HEK293 (cell line): Measurements from ENCODE around the gene TFRC.
A peak's percentile ranks its signal among the peaks of the same experiment; 100 is the strongest.

Experiments used
- CTCF ChIA-PET: fragments of 350-600 bp; formaldehyde crosslinking; extraction: SDS; loops from one replicate; lab custom pipeline; 2021; ENCODE audit warnings: antibody characterized with exemption; lab: Yijun Ruan, JAX
- POLR2A ChIA-PET: fragments of 300-600 bp; formaldehyde crosslinking; extraction: SDS; loops from one replicate; lab custom pipeline; 2020; ENCODE audit warnings: antibody characterized with exemption, inconsistent platforms; lab: Yijun Ruan, JAX
- H3K27ac ChIP-seq: fragments of 200-500 bp; sonication (Bioruptor generic); 2 replicates; pipeline ENCODE4 v1.5.1; 2014; ENCODE audit warnings: low read depth, low read length, control low read depth, inconsistent platforms; ENCODE audit errors: extremely low read depth
- H3K36me3 ChIP-seq, 2 experiments: fragments of 200-500 bp in 1 of 2; sonication (Bioruptor generic) in 1 of 2; 1 replicate in 1 of 2; 2 replicates in 1 of 2; pipeline ENCODE4 v1.5.1; 2014 to 2017; ENCODE audit warnings: inconsistent platforms in 2 of 2, low read length in 2 of 2; ENCODE audit not compliant: control insufficient read depth in 2 of 2, insufficient read depth in 1 of 2
- H3K4me1 ChIP-seq: fragments of 200-500 bp; sonication (Bioruptor generic); 2 replicates; pipeline ENCODE4 v1.5.1; 2014; ENCODE audit warnings: mild to moderate bottlenecking, low read length, inconsistent platforms; ENCODE audit not compliant: control insufficient read depth, insufficient read depth
- H3K4me3 ChIP-seq: 2 replicates; pipeline ENCODE4 v1.5.1; 2011; ENCODE audit warnings: low read depth, mild to moderate bottlenecking, control low read depth, low read length, moderate library complexity
- H3K9me3 ChIP-seq: fragments of 200-500 bp; sonication (Bioruptor generic); 2 replicates; pipeline ENCODE4 v1.5.1; 2014; ENCODE audit warnings: low read depth, low read length, inconsistent platforms; ENCODE audit not compliant: control insufficient read depth, insufficient read depth
- BCL11A ChIP-seq: fragments of 450-650 bp; formaldehyde crosslinking; IDR thresholded peaks from 2 replicates; pipeline ENCODE4 v1.5.1; 2016; ENCODE audit warnings: low read depth, missing biosample characterization, missing genetic modification characterization
- GLIS2 ChIP-seq: fragments of 450-650 bp; formaldehyde crosslinking; IDR thresholded peaks from 2 replicates; pipeline ENCODE4 v1.5.1; 2016; ENCODE audit warnings: missing biosample characterization, missing genetic modification characterization
- OVOL3 ChIP-seq: fragments of 450-650 bp; formaldehyde crosslinking; IDR thresholded peaks from 2 replicates; pipeline ENCODE4 v1.5.1; 2016; ENCODE audit warnings: missing biosample characterization, missing genetic modification characterization
- RBAK ChIP-seq: fragments of 450-650 bp; formaldehyde crosslinking; IDR thresholded peaks from 2 replicates; pipeline ENCODE4 v1.5.1; 2016; ENCODE audit warnings: missing biosample characterization, missing genetic modification characterization
- SP3 ChIP-seq: fragments of 450-650 bp; formaldehyde crosslinking; IDR thresholded peaks from 2 replicates; pipeline ENCODE4 v1.5.1; 2016; ENCODE audit warnings: missing biosample characterization, missing genetic modification characterization
- SP7 ChIP-seq: fragments of 450-650 bp; formaldehyde crosslinking; IDR thresholded peaks from 2 replicates; pipeline ENCODE4 v1.5.1; 2016; ENCODE audit warnings: missing biosample characterization, missing genetic modification characterization
- TRIM28 ChIP-seq: IDR thresholded peaks from 2 replicates; pipeline ENCODE4 v1.6.1; 2011; ENCODE audit warnings: low read length, control low read depth, borderline replicate concordance
- ZIC2 ChIP-seq: fragments of 450-650 bp; formaldehyde crosslinking; IDR thresholded peaks from 2 replicates; pipeline ENCODE4 v1.5.1; 2016; ENCODE audit warnings: missing biosample characterization, missing genetic modification characterization
- ZNF112 ChIP-seq: fragments of 450-650 bp; formaldehyde crosslinking; IDR thresholded peaks from 2 replicates; pipeline ENCODE4 v1.5.0; 2017; ENCODE audit warnings: missing biosample characterization, missing genetic modification characterization
- ZNF16 ChIP-seq: fragments of 450-650 bp; formaldehyde crosslinking; IDR thresholded peaks from 2 replicates; pipeline ENCODE4 v1.5.1; 2016; ENCODE audit warnings: low read depth, missing biosample characterization, missing genetic modification characterization
- ZNF266 ChIP-seq: fragments of 450-650 bp; formaldehyde crosslinking; IDR thresholded peaks from 2 replicates; pipeline ENCODE4 v1.5.1; 2016; ENCODE audit warnings: missing biosample characterization, missing genetic modification characterization, low read depth
- ZNF404 ChIP-seq: fragments of 450-650 bp; formaldehyde crosslinking; IDR thresholded peaks from 2 replicates; pipeline ENCODE4 v1.5.1; 2017; ENCODE audit warnings: missing biosample characterization, missing genetic modification characterization
- ZNF510 ChIP-seq: fragments of 450-650 bp; formaldehyde crosslinking; IDR thresholded peaks from 2 replicates; pipeline ENCODE4 v1.5.1; 2018; ENCODE audit warnings: mild to moderate bottlenecking, missing genetic modification characterization, missing biosample characterization; ENCODE audit not compliant: insufficient replicate concordance
- ZNF596 ChIP-seq: fragments of 450-650 bp; IDR thresholded peaks from 2 replicates; pipeline ENCODE4 v1.5.0; 2018; ENCODE audit warnings: missing biosample characterization, mild to moderate bottlenecking, missing genetic modification characterization, moderate library complexity
- ZNF600 ChIP-seq: fragments of 450-650 bp; formaldehyde crosslinking; IDR thresholded peaks from 2 replicates; pipeline ENCODE4 v1.5.1; 2016; ENCODE audit warnings: missing biosample characterization, missing genetic modification characterization
- ZNF621 ChIP-seq: fragments of 450-650 bp; formaldehyde crosslinking; IDR thresholded peaks from 2 replicates; pipeline ENCODE4 v1.5.1; 2017; ENCODE audit warnings: missing biosample characterization, missing genetic modification characterization
- ZNF776 ChIP-seq: fragments of 450-650 bp; formaldehyde crosslinking; IDR thresholded peaks from 2 replicates; pipeline ENCODE4 v1.5.0; 2017; ENCODE audit warnings: missing biosample characterization, missing genetic modification characterization, borderline replicate concordance
- ZNF843 ChIP-seq: fragments of 450-650 bp; formaldehyde crosslinking; IDR thresholded peaks from 2 replicates; pipeline ENCODE4 v1.5.1; 2016; ENCODE audit warnings: missing biosample characterization, missing genetic modification characterization
- TF ChIP-seq, protein P1 (sequence below): fragments of 450-650 bp; formaldehyde crosslinking; IDR thresholded peaks from 2 replicates; pipeline ENCODE4 v1.5.1; 2016; ENCODE audit warnings: missing biosample characterization, missing genetic modification characterization, borderline replicate concordance
- TF ChIP-seq, protein P2 (sequence below): fragments of 450-650 bp; formaldehyde crosslinking; IDR thresholded peaks from 2 replicates; pipeline ENCODE4; 2016; ENCODE audit warnings: missing biosample characterization, missing genetic modification characterization
- TF ChIP-seq, protein P3 (sequence below): fragments of 450-650 bp; formaldehyde crosslinking; IDR thresholded peaks from 2 replicates; pipeline ENCODE4 v1.5.1; 2016; ENCODE audit warnings: missing biosample characterization, missing genetic modification characterization
- TF ChIP-seq, protein P4 (sequence below): IDR thresholded peaks from 2 replicates; pipeline ENCODE4 v1.6.1; 2011; ENCODE audit warnings: mild to moderate bottlenecking, low read depth, low read length, borderline replicate concordance
- TF ChIP-seq, protein P5 (sequence below): fragments of 450-650 bp; formaldehyde crosslinking; IDR thresholded peaks from 2 replicates; pipeline ENCODE4 v1.5.1; 2016; ENCODE audit warnings: missing biosample characterization, missing genetic modification characterization
- TF ChIP-seq, protein P6 (sequence below): fragments of 450-650 bp; formaldehyde crosslinking; IDR thresholded peaks from 2 replicates; pipeline ENCODE4 v1.5.1; 2016; ENCODE audit warnings: missing biosample characterization, missing genetic modification characterization
- TF ChIP-seq, protein P7 (sequence below): fragments of 450-650 bp; formaldehyde crosslinking; IDR thresholded peaks from 2 replicates; pipeline ENCODE4 v1.5.1; 2016; ENCODE audit warnings: missing biosample characterization, missing genetic modification characterization

TFRC gene

DNA sequence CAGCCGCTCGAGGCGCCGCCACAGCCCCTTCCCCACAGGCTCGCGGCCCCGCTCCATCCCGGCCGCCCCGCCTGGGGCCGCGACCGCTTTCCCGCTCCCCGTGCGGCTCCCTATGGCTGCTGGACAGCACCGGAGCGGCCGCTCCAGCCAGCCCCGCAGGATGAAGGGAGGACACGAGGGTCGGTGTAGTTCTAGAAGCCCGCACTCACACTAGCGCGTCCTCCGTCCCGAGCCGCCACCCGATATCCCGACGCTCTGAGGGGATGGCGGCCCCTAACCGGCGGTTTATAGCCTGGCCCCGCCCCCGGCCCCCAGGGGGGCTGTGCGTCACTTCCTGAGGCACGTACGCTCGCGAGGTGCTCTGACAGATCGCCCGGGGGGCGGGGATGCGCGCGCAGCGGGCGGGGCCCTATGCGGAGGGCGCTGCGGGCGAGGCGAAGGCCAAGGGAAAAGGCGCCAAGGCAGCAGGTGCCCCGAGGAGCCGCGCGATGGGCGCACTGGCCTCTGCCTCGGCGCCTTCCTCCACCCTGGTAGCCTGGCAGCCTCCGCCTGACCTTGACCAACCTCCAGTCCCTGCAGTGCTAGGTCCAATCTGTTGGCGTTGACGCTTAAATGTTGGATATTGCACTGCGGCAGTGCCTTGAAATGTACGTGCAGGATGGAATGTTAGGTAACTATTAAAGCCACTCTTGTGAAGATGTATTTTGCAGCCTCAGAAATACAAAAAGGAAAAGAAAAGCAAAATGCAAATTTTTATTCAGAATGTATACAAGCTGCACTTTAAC, at the start of gene TFRC:
TSS of gene TFRC (minus strand) at position 257 of the 785 bp plus-strand sequence. CDS start 4,991 bp downstream, outside the sequence.
- CTCF ChIA-PET = no interaction called here
- Histone ChIP-seq H3K27ac (peak within 1 kb of the TSS; percentile 77), H3K36me3 (no peaks in the 10 kb centered on the region), H3K4me1 (no peaks in the 10 kb centered on the region), H3K4me3 (peak within 1 kb of the TSS; percentile 89), H3K9me3 (no peaks in the 10 kb centered on the region)
- POLR2A ChIA-PET = no interaction called here
- TF ChIP-seq, protein P1, sequence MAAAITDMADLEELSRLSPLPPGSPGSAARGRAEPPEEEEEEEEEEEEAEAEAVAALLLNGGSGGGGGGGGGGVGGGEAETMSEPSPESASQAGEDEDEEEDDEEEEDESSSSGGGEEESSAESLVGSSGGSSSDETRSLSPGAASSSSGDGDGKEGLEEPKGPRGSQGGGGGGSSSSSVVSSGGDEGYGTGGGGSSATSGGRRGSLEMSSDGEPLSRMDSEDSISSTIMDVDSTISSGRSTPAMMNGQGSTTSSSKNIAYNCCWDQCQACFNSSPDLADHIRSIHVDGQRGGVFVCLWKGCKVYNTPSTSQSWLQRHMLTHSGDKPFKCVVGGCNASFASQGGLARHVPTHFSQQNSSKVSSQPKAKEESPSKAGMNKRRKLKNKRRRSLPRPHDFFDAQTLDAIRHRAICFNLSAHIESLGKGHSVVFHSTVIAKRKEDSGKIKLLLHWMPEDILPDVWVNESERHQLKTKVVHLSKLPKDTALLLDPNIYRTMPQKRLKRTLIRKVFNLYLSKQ = no peak
- TF ChIP-seq ZNF600 (no peak; the same call in 1 of the 2 replicates), ZNF112 (tag by site-specific recombination) (no peak), ZNF266 (tag by site-specific recombination) (no peak), SP3 (tag by site-specific recombination) (peak; percentile 88), ZIC2 (tag by site-specific recombination) (peak; percentile 97), GLIS2 (tag by site-specific recombination) (peak; percentile 96), ZNF843 (tag by site-specific recombination) (no peak), ZNF510 (no peak), RBAK (tag by site-specific recombination) (no peak), ZNF596 (tag by site-specific recombination) (0 out of 2 replicates have a peak, but pooled peaks have one; percentile 2), OVOL3 (tag by site-specific recombination) (no peak), ZNF16 (no peak), ZNF404 (tag by site-specific recombination) (no peak), SP7 (peak; percentile 71), ZNF776 (no peak), ZNF621 (tag by site-specific recombination) (no peak), BCL11A (tag by site-specific recombination) (no peak), TRIM28 (no peak; the same call in 1 of the 2 replicates)
- TF ChIP-seq, protein P2, sequence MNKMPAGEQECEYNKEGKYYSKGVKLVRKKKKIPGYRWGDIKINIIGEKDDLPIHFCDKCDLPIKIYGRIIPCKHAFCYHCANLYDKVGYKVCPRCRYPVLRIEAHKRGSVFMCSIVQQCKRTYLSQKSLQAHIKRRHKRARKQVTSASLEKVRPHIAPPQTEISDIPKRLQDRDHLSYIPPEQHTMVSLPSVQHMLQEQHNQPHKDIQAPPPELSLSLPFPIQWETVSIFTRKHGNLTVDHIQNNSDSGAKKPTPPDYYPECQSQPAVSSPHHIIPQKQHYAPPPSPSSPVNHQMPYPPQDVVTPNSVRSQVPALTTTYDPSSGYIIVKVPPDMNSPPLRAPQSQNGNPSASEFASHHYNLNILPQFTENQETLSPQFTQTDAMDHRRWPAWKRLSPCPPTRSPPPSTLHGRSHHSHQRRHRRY (tag by site-specific recombination) = no peak
- TF ChIP-seq, protein P3, sequence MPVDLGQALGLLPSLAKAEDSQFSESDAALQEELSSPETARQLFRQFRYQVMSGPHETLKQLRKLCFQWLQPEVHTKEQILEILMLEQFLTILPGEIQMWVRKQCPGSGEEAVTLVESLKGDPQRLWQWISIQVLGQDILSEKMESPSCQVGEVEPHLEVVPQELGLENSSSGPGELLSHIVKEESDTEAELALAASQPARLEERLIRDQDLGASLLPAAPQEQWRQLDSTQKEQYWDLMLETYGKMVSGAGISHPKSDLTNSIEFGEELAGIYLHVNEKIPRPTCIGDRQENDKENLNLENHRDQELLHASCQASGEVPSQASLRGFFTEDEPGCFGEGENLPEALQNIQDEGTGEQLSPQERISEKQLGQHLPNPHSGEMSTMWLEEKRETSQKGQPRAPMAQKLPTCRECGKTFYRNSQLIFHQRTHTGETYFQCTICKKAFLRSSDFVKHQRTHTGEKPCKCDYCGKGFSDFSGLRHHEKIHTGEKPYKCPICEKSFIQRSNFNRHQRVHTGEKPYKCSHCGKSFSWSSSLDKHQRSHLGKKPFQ (tag by site-specific recombination) = no peak
- TF ChIP-seq, protein P4, sequence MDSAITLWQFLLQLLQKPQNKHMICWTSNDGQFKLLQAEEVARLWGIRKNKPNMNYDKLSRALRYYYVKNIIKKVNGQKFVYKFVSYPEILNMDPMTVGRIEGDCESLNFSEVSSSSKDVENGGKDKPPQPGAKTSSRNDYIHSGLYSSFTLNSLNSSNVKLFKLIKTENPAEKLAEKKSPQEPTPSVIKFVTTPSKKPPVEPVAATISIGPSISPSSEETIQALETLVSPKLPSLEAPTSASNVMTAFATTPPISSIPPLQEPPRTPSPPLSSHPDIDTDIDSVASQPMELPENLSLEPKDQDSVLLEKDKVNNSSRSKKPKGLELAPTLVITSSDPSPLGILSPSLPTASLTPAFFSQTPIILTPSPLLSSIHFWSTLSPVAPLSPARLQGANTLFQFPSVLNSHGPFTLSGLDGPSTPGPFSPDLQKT = no peak
- TF ChIP-seq, protein P5, sequence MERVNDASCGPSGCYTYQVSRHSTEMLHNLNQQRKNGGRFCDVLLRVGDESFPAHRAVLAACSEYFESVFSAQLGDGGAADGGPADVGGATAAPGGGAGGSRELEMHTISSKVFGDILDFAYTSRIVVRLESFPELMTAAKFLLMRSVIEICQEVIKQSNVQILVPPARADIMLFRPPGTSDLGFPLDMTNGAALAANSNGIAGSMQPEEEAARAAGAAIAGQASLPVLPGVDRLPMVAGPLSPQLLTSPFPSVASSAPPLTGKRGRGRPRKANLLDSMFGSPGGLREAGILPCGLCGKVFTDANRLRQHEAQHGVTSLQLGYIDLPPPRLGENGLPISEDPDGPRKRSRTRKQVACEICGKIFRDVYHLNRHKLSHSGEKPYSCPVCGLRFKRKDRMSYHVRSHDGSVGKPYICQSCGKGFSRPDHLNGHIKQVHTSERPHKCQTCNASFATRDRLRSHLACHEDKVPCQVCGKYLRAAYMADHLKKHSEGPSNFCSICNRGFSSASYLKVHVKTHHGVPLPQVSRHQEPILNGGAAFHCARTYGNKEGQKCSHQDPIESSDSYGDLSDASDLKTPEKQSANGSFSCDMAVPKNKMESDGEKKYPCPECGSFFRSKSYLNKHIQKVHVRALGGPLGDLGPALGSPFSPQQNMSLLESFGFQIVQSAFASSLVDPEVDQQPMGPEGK (tag by site-specific recombination) = peak; percentile 94
- TF ChIP-seq, protein P6, sequence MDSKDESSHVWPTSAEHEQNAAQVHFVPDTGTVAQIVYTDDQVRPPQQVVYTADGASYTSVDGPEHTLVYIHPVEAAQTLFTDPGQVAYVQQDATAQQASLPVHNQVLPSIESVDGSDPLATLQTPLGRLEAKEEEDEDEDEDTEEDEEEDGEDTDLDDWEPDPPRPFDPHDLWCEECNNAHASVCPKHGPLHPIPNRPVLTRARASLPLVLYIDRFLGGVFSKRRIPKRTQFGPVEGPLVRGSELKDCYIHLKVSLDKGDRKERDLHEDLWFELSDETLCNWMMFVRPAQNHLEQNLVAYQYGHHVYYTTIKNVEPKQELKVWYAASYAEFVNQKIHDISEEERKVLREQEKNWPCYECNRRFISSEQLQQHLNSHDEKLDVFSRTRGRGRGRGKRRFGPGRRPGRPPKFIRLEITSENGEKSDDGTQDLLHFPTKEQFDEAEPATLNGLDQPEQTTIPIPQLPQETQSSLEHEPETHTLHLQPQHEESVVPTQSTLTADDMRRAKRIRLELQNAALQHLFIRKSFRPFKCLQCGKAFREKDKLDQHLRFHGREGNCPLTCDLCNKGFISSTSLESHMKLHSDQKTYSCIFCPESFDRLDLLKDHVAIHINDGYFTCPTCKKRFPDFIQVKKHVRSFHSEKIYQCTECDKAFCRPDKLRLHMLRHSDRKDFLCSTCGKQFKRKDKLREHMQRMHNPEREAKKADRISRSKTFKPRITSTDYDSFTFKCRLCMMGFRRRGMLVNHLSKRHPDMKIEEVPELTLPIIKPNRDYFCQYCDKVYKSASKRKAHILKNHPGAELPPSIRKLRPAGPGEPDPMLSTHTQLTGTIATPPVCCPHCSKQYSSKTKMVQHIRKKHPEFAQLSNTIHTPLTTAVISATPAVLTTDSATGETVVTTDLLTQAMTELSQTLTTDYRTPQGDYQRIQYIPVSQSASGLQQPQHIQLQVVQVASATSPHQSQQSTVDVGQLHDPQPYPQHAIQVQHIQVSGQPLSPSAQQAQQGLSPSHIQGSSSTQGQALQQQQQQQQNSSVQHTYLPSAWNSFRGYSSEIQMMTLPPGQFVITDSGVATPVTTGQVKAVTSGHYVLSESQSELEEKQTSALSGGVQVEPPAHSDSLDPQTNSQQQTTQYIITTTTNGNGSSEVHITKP (tag by site-specific recombination) = no peak
- TF ChIP-seq, protein P7, sequence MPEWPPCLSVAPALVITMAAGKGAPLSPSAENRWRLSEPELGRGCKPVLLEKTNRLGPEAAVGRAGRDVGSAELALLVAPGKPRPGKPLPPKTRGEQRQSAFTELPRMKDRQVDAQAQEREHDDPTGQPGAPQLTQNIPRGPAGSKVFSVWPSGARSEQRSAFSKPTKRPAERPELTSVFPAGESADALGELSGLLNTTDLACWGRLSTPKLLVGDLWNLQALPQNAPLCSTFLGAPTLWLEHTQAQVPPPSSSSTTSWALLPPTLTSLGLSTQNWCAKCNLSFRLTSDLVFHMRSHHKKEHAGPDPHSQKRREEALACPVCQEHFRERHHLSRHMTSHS = no peak
